Stimulated activated CD8-positive, alpha-beta memory T cell treated with anti-CD3 and anti-CD28 coated beads, Interleukin-7, amount 100 ng/mL, for 24 hours (primary cell): ENCODE measurements around the gene MYL4.
"Not testable (repeated sequence)": the region's sequence is repeated elsewhere in the genome, so short reads cannot be mapped to it uniquely, and the experiment has no call there.

Source experiments
- DNase-seq: peaks from one replicate; pipeline ENCODE4 v3.0.0-alpha.2; 2020; ENCODE audit warnings: low read depth

Gene MYL4

DNA sequence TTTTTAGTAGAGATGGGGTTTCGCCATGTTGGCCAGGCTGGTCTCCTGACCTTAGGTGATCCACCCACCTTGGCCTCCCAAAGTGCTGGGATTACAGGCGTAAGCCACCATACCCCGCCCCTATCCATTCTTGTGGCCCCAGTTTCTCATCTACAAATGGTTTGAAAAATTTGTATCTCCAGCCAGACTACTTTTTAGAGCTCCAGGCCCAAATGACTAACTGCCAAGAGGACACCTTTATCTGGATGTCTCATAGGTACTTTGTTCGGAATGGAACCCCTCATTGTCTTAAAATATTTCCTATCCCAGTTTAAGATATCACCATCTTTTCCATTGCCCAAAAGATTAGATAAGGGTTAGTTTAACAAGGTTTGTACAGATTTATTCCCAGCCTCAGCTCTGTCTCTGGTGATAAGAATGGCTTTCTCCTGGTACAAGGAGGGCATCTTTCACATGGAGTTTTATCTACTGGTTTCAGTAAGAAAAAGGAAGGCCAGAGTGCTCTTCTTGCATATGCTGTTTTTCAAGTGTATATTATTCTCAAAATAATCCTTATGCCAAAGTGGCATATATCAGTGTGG is 15.1 kb upstream of the MYL4 start:
- no peak for DNase-seq

DNA sequence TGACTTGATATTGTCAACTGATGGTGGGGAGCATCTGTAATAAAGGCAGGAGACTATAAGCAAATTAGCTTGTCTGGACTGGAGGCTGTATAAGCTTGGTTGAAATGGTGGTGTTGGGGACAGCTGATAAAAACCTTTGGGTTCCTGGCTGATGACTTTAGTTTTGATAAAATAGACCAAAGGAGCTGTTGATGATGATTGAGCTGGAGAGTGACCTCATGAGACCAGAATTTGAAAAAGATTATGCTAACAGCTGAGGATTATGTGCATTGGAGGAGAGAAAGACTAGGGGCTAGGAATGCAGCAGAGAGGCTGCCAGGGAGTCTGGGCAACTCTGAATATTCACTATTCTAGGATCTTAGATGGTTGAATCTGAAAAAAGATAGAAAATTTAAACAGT is 11.3 kb upstream of the MYL4 start:
- DNase-seq, result no peak

DNA sequence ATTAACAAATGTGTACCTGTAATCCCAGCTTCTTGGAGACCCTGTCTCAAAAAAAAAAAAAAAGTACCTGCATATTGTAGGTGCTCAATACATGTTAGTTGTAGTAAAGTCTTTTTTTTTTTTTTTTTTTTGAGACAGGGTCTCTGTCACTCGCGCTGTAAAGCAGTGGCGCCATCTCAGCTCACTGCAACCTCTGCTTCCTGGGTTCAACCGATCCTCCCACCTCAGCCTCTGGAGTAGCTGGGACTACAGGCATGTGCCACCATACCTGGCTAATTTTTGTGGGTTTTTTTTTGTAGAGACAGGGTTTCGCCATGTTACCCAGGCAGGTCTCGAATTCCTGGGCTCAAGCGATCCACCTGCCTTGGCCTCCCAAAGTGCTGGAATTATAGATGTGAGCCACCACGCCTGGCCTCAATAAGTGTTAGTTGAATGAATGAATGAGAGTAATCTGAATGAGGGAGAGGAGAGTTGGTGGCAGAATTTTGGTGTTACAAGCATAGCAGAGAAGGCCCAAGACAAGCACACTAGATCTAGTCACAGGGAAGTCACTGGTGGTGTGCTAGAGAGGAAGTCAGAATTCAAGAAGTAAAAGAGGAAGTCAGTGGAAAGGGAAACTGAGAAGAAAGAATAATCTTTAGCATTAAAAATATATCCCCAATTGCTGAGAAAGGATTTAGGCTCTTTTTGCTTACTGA is 9.4 kb upstream of the MYL4 start:
- DNase-seq, result no peak

DNA sequence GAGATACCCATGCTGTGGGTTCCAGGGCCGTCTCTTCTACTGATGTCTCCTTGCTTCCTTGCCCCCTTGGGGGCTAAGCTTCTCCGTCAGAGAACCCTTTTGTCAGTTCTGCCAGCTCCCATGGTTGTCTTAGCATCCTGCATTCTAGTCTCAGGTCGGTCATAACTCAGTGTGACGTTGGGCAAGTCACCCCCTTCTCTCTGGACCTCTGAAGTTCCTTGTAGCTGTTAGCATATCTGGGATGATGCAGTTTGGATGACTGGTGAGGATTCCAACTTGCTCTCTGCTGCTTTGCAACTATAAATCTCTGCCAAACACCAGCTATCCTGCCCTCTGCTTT is 8.9 kb upstream of the MYL4 start:
- DNase-seq, result no peak

DNA sequence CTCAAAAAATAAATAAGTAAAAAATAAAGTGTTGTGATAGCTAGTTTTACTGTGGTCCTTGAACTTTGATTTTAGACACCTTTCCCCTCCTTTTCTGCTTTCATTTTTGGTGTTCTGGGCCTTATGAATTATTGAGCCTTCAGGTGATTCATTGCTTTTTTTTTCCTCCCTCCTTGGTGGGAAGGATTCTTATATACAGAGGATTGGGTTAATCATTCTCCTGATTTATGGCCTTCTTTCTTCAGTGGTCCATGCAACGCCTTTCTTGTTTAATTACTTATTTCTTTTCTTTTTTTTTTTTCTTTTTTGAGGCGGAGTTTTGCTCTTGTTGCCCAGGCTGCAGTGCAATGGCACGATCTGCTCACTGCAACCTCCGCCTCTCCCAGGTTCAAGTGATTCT is 8.0 kb upstream of the MYL4 start:
- DNase-seq, result no peak

DNA sequence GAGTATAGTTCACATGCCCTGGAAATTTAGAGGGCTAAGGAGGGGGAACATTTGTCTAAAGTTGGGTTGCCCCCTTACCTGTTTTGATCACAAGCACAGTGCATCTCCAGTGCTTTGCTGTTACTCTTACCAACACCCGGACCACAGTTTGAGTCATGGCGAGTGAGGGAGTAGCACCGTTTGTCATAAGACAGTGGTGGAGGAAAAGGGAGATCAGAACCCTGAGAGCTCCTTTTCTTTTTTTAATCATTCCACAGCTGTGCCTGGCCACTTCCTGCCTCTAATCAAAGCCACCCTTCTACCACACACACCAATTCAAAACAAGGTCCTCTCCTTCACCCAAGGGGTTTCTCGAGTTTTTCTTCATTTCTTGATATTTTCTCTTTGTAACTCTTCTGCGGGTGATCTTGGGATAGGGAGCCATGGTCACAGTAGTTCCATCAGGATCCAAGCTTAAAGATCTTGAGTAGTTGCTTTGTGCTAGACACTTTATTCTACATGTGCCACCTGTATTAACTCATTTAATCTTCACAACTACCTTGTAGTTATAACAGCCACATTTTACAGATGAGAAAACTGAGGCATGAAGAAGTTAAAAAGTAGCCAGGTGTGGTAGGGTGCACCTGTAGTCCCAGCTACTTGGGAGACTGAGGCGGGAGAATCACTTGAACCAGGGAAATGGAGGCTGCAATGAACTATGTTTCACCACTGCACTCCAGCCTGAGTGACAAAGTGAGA is 5.0 kb upstream of the MYL4 start:
- DNase-seq, result no peak

DNA sequence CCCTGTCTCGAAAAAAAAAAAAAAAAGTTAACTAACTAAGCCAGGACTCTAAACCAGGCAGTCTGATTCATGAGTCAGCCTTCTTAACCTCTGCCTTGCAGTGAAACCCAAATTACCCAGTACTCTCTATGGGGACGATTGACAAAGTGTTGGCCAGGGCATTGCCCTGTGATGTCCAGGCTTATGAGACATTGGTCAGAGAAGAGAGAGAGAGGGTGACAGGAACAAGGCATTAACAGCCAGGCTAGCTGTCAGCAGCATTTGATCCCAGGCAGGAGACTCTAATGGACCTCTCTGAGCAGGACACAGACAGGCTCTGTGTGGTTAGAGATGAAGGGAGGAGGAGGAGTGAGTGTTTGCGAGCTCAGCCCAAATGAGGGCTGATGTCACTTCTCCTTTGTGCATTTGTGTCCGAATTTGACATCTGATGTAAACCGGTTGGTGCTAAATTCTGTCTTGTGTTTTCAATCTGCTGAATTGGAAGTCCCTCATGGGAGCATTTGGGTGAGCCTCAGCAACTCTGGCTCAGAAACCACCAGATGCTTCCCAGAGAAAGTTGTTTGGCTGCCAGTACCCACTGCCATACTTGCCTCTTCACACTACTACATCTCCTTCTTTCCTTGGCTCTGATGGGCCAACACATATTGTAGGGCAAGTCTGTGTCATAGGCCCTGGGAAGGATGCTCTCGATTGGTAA is 4.3 kb upstream of the MYL4 start:
- DNase-seq, result no peak

DNA sequence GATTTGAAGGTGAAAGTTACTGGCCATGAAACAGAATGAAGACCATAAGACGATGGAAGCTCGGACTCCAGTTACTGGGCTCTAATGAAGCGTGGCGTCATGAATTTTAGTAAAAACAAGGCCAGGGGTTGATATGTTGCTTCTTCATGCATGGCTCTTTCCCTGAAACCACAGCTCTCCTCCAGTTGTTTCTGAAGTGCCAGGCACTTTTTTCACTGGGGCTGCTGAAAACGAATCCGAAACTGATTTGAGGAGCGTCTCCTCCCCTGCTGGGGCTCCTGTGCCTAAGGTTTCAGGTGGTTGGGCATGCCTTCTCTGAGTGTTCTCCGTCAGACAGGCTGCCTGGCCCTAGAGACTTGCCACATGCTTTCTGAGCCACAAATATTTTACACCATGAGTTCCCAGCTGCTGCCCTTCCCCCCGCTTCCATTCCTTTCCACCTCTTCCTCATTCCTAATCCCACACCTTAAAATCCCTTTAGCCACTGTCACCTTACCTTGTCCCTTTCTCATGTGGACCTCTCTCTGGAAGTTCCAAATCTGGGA is 3.7 kb upstream of the MYL4 start:
- no peak for DNase-seq

DNA sequence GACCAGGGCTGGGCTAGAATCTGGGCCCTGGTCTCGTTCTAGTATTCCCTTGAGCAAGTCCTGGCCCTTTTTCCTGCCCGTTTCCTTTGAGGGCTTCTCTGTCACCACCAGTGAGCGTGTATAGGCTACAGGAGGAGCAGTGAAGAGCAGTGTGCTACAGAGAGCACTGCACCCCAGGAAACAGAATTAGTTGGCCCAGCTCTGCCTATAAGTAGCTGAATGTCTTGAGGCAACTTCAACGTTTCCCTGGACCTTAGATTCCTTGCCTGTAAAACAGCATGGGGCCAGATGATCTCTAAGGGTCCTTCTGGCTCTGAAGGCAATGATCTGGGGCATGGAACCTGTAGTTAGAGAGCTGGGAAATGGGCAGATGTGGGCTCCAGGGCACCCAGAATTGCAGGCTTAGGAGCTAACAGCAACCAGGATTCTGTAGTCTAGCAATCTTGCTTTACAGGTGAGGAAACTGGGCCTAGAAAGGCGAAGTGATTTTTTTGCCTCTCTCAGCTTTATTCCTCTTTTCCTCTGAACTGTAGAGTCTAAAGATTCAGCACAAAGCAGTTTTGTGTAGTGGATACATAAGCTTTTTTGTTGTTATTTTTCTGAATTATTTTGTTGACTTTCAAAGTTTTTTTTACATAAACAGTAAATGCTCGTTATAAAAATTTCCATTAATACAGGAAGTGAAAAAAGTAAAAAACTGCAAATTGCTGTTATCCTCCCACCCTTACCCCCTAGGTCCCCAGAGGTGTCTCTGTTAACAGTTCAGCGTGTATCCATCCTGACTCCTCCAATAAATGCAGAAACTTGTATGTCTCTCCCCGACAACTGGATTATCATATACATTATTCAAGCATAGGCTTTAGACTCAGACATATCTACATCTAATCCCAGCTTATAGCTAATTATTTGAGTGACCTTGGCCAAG is 1.7 kb upstream of the MYL4 start:
- DNase-seq, result no peak

DNA sequence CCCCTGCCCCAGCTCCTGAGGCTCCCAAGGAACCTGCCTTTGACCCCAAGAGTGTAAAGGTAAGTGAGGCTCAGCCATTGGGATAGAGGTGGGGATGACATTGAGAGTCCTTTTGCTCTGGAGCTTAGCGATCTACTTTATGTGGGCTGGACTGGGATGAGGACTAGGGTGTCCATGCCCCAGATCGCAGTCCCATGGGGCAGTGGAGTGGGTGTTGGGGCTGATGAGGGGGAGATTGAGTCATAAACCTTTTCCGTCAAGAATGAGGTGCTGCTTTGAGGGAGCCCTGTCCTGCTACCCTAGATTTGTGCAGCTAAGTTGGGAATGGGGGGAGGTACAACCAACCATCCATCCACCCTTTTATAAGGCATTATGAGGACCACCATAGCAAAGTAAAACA is 351 bp downstream of the MYL4 start:
- DNase-seq, result no peak

DNA sequence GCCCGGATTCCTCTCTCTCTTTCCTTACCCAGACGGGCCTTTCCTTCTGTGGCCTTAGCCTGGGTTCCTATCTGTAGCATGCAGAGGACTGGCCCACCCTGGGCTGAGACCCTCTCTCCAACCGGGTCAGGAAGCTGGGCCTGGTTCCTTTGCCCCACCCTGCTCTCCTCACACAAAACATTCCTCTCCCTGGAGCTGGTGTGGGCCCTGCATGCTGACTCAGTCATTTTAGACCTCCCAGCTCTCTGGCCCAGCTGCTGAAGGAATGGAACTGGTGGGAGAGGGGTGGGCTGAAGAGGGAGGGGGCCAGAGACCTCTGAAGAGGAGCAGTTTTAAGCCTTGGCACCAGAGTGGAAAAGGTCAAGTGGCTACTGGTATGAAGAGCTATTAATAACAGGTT is 957 bp downstream of the MYL4 start:
- no peak for DNase-seq

DNA sequence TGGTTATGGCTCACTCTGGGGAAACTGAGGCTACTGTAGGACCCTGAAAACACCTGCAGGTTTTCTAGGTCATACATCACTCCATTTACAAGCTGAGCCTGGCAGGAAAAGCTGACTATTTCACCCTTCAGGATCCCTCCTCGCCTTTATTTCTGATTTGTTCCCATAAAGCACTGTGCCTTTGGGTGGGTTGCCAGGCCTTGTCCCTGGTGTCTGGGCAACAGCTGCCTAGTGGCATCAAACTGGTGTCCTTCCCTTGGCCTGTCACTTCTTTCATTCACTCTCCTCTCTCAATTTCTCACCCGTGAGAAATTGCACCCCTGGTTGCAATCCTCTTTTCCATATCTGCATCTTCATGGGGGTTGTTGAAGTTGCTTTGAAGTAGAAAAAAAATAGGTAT is 1.6 kb downstream of the MYL4 start:
- no peak for DNase-seq

DNA sequence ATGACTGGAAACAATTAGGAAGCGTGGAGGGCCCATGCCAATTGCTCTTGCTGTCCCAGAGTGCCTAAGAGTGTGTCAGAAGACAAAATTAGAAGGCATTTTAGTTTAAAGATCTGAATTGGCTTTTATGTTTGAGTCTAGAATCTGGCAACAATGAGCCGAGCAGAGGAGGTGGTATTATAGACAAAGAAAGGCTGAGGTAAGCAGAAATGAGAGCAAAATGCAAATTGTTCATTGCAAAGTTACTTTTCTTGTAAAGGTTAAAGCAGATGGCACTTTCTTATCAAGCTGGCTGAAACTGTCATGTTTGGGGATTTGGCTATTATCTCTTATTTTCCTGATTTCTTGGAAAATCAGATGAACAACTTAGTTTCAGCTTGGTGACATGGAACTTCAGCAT is 3.3 kb downstream of the MYL4 start:
- DNase-seq, result no peak

DNA sequence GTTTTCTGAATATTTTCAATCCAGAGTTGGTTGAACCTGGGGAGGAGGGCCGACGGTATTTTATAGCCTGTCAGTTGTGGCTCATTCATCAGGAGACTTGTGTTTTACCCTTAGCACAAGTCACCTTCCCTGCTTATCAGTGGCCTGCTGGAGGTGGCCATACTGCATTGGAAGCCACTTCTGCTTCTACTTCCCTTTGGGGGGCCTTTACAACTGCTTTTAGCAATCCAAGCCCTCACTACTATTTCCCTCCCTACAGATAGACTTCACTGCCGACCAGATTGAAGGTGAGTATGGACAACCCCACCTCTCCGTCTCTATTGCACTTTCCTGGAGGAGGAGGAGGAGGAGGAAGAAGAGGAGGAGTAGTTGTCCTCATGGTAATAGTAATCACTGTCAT is 4.4 kb downstream of the MYL4 start:
- no peak for DNase-seq

DNA sequence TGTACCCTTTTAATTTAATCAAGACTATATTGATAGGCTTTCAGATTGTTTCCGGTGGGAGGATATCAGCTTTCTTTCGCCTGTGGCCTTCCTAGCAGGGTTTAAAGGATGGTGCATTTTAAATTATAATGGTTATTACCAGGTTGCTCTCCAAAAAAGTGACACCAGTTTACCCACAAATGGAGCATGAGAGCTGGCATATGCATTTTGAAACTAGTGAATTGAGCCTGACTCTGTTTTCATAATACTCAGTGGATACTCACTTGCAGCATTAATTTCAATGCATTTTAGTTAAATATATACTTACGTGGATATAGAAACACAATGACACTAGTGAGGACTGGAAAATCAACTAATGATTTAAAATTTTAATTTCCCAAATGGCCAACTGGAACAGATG is 5.8 kb downstream of the MYL4 start:
- DNase-seq, result no peak

DNA sequence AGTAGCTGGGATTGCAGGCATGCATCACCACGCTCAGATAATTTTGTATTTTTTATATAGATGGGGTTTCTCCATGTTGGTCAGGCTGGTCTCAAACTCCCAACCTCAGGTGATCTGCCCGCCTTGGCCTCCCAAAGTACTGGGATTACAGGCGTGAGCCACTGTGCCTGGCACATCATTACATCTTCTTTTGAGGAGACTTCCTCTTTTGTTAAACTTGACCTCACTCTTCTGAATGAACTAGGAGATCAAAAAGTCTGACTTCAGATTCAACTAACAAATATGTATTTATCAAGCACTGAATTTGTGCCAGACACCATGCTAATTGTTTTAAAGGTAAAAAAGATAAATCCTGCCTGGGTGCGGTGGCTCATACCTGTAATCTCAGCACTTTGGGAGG is 7.7 kb downstream of the MYL4 start:
- not testable (repeated sequence) for DNase-seq

DNA sequence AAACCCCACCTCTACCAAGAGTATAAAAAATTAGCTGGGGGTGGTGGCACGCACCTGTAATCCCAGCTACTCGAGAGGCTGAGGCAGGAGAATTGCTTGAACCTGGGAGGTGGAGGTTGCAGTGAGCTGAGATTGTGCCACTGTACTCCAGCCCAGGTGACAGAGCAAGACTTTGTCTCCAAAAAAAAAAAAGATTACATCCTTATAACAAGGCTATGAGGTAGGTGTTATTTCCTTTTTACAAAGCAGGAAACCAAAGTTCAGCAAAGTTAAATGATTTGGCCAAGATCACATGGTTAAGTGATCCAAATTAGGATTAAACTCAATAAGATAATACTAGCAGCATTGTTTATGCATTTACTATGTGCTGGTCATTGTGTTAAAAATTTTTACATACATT is 8.1 kb downstream of the MYL4 start:
- not testable (repeated sequence) for DNase-seq

DNA sequence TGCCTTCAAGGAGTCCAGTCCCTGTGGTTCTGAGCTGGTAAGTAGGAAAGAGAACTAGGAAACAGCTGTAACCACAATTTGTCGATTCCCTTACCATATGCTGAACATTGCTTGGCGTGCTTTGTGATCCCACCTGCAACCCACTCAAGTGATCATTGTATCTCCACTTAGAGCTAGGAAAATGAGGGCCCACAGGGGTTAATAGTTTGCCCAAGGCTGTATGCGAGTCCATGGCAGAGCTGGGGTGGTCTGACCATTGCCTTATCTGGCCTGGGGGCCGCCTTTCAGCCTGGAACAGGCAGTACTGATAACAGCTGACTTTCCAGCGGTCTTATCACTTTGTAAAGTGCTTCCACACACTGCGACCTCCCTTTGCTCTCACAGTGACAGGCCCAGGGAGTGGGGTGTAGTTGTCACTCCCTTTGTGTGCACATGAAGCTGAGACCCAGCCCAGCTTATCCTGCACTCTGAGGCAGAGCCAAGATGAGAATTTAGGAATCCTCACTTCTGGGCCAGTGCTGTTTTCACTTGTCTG is 9.8 kb downstream of the MYL4 start:
- DNase-seq, result no peak

DNA sequence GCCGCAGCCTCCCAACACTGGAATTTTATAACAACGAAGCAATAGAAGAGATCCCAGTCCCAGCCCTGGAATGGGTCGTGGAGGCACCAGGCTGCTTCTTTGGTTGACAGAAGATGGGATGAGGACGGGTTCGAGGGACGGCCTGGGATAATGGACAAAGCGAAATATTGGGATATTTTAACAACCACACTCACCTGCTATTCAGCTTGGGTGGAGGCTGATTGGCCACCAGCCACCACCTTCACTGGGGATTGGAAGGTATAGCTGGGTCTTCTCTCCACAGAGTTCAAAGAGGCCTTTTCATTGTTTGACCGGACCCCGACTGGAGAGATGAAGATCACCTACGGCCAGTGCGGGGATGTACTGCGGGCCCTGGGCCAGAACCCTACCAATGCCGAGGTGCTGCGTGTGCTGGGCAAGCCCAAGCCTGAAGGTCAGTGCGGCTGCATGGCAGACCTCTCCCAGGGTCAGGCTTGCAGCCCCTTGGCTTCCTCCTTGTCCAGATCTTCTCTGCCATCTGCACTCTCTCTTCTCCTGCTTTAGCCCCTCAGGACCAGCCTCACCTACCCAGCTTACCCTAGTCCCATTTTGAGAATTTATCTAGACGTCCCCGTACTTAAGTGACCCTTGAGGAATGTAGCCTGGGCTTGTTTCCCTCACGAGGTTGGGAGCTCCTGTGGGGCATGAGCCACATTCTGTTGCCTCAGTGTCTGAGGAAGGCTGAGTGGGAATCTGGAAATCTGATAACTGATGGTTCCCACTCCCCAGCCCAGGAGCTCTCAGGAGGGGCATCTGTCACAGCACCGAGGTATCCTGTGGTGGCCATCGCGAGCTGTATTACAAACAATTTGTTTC is 10.7 kb downstream of the MYL4 start:
- DNase-seq, result no peak

DNA sequence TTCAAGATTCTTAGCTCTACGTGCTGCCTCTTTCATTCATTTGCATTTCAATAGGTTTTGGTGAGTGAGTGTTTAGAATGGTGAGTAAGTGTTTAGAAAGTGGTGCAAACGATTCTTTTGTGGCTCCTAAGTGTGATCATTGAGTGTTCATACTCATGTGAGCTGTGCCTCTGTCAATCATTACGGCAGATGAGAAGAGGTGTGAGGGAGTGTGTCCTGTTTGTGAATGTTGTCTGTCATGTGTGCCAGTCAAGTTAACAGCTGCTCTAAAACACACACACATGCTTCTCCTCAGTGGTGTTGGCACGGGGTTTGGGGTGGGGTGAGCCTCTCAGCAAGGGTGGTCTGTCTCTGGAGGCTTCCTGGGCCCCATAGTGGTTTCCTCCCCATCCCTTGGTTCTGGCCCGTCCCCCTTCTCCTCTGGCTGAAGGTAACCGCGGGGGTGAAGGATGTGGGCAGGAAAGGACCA is 11.4 kb downstream of the MYL4 start:
- no peak for DNase-seq
